GM18870 (cell line): ENCODE results near the gene KLF15.

Source experiments
- ATAC-seq: cut with Tn5 transposase; IDR thresholded peaks from one replicate; pipeline ENCODE4 v1.9.1; 2021; ENCODE audit warnings: moderate library complexity; ENCODE audit not compliant: unreplicated experiment

Gene KLF15

DNA sequence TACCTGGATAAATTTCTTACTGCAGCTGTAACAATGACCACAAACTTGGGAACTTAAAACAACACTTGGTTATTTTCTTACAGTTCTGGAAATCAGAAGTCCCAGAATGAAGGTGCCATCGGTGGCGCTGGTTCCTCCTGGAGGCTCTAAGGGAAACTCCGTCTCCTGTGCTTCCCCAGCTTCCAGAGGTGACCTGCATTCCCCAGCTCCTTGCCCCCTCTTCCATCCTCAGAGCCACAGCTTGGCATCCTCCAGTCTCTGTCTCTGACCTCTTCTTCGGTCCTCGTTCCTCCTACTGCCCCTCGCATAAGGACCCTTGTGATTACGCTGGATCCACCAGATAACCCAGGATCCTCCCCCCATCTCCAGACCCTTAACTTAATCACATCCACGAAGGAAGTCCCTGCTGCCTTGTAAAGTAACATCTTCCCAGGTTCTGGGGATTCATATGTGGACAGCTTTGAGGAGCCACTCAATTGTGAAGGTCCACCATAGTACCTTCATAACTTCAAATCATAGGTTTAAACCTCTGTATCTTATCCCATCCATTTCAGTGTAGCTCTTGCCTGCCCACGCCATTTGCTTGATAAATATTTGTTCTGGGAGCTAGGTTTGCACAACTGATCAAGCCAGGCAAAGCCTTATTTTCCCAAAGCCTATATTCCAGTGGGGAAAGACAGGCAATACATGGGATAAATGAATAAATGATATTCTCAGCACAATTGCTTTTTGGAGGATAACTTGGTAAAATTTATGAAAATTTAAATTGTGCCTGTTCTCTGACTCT, 34.8 kb downstream of the KLF15 start:
- no peak for ATAC-seq

GRCh38 chr3:126321490-126321889, 35.7 kb downstream of the KLF15 start:
- no peak for ATAC-seq

GRCh38 chr3:126320517-126321293, 36.5 kb downstream of the KLF15 start:
- ATAC-seq = no peak

DNA sequence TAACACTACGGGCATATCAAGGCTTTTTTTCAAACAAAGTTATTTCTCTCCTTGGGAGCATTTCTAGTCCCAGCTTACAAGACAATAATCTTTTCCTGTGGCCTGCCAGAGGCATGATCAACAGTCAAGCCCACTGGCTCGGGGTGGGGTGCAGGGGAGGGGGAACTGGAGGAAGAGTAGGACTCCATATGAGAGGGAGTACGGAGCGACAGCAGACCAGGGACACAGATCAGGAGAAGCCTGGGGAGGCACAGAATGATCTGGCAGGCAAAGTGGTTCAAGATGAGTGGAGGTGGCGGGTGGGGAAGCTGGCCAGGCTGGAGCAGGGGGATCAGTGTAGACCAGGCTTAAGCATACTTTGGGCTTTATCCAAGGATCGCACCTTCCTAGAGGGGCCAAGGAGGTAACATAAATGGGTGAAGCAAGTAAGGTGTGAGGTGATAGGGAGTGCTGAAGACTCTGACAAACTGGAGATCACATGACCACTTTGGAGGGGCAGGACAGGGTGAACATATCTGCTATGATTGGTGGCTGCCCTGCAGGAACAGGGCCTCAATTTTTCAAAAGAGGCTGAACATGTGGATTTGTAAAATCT, 37.4 kb downstream of the KLF15 start:
- no peak for ATAC-seq

DNA sequence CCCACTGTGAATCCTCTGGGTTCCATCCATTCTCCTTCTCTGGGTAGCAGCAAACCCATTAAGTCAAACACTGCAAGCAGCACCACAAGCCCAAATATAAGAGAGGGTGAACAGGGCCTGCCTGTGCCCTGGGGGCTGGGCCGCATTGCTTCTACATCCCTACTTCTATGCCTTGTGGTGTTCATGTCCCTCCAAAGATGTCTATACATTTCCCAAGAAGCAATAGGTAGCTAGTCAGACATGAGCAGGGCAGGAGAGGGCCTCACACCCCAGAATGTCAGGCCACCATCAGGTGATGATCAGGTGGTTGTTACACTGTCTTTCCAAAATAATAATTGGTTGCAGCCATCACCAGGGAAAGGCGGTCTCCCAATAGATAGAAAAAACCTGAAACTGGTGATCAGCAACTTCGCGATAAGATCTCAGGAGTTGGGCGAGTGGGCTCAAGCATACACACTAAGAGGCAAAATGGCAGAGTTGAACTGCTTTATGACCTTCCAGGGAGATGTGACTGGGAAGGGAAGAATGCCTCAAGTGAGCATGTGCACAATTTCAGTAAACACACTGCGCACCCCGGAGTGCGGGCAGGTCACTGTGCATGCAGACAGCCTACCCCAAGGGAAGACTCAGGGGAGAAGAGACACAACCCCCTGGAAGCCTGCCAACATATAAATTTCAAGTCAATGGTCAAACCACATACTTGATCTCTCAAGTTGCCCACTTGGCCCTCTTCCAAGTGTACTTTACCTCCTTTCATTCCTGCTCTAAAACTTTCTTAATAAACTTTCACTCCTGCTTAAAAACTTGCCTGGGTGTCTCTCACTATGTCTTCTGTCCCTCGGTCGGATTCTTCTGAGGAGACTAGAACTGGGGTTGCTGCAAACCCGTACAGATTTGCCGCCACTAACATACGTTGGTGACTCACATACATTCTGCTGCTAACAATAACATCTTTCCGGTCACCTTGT, 39.9 kb downstream of the KLF15 start:
- no peak for ATAC-seq

GRCh38 chr3:126316501-126316939, 40.7 kb downstream of the KLF15 start:
- no peak for ATAC-seq

- no peak for ATAC-seq
Observed at GRCh38 chr3:126316031-126316461, 41.2 kb downstream of the KLF15 start.

GRCh38 chr3:126314790-126315658, 42.2 kb downstream of the KLF15 start:
- no peak for ATAC-seq

DNA sequence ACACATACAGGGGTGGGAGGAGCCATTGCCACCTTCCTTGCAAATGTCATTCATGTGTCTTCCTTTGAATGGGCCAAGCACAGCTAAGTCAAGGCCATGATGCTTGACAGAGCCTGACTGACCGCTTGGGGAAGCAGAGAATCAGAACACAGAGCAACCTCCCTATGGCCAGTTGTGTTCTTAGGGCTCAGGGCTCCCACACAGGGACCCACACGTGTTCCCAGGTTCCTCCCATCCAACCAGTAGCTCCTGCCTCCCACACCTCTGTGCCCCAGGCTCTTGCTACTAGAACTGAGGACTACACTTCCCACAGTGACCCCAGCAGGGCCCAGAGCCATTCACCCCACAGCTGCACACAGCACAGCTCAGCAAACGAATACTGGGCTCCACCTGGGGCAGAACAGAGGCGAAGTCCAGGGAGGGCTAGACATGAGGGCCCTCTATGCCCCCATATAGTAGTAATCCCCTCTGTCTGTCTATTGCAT, 42.9 kb downstream of the KLF15 start:
- ATAC-seq = no peak

DNA sequence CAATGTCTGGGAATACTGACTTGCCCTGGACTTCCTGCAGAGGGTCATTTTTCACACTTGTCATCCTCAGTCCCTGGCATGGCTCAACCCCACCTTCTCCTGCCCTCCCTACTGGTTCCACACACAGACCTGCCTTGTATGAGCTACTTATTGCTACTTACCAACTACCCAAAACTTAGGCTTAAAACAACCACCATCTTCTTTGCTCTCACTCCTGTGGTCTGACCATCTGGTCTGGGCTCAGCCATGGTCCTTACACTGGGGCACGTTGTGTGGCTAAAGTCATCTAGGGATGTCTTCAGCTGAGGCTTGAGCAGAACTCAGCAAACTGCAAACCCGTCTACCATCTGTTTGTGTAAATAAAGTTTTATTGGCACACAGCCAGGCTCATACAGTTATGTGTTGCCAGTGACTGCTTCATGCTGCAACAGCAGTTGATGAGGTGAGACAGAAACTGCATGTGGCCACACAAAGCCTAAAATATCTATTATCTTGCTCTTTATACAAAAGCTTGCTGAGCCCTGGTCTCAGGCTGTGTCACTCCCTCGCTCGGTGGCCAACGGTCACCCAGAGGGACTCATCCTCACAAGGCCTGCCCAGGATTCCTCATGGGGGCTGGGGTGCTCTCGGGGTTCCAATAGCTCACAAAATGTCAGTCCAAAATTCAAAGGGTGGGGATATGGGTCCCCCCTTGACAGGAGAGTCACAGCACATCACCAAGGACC, 43.5 kb downstream of the KLF15 start:
- ATAC-seq = no peak

GRCh38 chr3:126313166-126313565, 44.0 kb downstream of the KLF15 start:
- no peak for ATAC-seq

DNA sequence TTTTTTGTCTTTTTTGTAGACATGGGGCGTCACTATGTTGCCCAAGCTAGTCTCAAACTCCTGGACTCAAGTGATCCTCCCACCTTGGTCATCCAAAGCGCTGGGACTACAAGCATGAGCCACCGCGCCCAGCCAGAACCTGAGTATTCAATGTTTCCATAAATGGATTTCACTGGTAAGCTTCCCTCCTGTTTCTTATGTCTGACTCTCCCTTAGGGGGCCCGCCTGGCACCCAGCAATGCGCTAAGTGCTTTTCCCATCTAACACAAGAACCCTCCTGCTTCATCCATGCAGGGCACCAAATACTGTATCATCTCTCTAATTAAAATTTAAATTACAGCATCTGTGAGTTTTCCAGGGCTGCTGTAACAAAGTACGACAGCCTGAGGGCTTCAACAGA, 44.9 kb downstream of the KLF15 start:
- ATAC-seq = no peak

GRCh38 chr3:126311338-126311978, 45.8 kb downstream of the KLF15 start:
- no peak for ATAC-seq

GRCh38 chr3:126310816-126311215, 46.4 kb downstream of the KLF15 start:
- ATAC-seq = no peak

GRCh38 chr3:126309861-126310655, 47.1 kb downstream of the KLF15 start:
- no peak for ATAC-seq

DNA sequence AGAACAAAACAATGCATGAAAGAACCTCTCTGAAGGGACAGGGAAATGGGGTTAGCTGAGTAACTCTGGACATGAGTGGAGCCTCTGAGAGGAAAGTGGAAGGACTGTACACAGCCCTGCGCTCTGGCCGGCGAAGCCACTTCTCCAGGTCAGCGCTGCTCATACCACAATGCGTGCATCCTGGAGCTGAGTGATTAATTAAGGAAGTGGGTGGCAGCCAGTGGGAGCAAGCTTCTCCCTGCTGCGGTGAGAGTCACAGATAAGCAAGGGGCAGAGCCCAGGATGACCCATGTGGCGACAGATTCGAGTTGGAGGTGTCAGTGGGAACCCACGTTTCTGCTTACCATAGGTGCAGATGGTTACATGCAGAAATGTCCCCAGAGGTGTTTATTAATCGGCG, 48.0 kb downstream of the KLF15 start:
- ATAC-seq = no peak

- ATAC-seq = no peak
Observed at GRCh38 chr3:126308394-126309125, 48.6 kb downstream of the KLF15 start.
